ENCODE measurements around the gene TARS1.
A peak's percentile ranks its signal among the peaks of the same experiment; 100 is the strongest.
"Not testable (repeated sequence)": the region's sequence is repeated elsewhere in the genome, so short reads cannot be mapped to it uniquely, and the experiment has no call there.

The TARS1 gene

DNA sequence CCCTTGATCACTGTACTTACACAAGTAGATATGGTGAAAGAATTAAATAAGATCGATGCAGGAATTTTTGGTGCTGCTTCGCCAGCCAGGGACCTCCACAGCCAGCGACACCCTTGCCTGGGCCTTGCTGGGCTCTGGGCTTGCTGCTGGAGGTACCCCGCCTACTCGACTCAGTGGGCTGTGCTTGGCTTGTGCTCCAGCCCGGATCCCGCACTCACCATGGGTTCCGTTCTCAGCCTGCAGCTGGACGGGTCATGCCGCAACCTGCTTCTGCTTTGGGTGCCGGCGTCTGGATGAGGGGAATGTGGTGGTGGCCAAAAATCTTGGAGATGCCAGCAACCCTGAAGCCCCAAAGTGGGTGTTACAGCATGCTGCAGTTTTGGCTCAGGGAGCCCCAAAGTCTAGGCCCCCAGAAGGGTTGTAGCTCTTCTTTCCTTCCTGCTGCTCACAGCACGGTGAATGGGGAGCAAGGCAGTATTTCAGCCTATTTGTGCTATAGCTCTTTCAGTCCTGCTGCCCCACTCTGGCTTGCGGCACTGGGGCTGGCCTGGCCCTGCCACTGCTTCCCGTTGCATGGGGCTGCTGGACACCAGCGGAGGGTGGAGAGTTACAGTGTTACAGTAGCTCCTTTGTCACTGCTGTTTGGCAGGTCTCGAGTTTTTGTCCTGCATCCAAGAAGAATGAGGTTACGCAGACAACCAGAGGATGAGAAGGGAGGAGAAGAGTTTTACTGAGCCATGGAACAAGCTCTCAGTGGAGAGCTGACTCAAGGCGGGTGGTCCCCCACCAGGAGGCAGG is 48.0 kb downstream of the TARS1 start:
- no peak for DNase-seq (ENCODE audit: low spot score)

DNA sequence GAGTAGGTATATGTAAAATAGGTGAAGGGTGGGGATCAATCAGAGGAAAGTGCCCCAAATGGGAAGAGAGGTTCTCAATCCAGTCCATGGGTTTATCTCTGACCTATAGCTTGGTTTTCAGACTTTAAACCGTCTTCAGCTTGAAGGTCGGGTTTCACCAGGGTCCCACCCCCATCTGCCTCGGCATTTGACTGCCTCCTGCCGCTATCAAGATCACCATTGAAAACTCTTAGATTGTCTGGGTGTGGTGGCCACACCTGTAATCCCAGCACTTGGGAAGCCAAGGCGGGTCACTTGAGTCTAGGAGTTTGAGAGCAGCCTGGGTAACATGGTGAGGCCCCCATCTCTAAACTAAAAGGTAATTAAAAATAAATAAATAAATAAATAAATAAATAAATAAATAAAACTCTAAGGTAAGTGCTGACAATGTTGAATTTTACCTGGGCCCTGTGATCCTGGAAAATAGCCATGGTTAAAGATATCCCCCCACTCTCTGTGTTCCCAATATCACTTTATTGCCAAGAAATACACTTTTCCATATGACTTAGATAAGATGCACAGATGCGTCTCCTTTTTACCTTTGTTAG is 48.8 kb downstream of the TARS1 start:
- DNase-seq (ENCODE audit: low spot score): no peak

DNA sequence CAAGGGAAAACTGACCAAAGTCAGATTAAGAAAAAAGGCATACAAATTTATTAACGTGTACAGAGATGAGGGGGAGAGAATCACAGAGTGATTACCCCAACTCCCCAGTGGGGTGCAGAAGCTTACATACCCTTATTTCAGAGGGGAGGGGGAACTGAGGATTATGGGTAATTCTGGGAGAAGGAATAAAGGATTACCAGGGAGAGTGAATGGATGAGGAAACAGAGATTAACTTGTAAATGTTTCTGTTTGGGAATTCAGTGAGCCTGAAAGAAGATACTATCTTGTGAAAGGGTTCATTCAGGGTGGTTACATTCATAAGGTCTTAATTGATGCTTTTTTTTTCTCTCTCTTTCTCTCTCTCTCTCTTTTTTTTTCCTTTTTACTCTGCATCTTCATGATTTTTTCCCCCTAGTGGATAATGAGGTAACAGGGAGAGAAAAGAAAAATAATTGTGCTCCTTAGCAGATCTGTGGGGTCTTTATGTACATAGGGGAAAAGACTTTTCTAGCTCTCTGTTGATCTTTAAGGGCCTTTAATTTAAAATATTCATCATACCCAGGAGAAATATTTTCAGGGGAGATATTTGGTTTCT is 49.4 kb downstream of the TARS1 start:
- DNase-seq (ENCODE audit: low spot score): no peak

DNA sequence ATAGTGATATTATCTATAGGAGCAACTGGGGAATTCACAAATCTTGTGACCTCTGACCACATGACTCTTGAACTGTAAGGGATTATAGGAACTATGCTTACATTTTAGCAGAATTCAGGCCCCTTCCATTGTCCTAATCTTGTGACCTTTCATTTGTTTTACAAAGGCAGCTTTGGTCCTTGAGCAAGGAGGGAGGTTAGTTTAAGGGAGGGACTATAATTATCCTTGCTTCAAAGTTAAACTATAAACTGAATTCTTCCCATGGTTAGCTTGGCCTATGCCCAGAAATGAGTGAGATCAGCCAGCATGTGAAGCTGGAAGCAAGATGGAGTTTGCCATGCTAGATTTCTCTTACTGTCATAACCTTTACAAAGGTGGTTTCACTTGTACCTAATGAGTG is 51.2 kb downstream of the TARS1 start:
- peak; percentile 40 for DNase-seq (ENCODE audit: low spot score)

DNA sequence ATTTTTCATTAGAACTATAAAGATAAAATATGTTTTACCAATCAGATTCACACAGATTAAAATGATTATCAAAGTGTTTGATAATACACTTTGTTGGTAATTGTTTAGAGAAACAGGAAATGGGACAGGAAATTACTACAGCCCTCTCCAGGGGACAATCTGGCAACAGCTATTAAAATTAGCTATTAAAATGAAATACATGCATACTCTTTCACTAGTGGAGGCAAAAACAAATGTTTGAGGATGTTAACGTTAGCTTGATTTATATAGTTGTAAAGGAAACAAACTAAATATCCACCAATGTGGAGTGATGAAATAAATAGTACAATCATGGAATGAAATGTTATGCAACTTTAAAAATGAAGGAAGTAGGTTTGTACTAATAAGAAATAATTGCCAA is 53.7 kb downstream of the TARS1 start:
- DNase-seq (ENCODE audit: low spot score): no peak

DNA sequence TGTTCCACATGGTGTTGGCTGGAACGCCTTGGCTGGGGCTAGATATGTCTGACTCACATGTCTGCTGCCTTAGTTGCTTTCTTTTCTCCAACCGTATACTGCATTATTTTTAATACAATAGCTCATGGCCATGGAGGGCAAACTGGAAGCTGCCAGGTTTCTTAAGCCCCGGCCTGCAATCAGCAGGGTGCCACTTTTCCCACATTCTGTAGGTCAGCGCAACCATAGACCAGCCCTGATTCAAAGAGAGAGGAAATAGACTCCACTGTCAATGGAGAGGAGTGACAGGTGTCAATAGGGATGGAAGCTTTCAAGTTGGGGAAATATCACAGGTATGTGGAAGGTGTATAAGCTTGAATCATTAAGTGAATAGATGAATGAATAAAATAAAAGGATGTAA is 60.5 kb downstream of the TARS1 start:
- no peak for DNase-seq (ENCODE audit: low spot score)

DNA sequence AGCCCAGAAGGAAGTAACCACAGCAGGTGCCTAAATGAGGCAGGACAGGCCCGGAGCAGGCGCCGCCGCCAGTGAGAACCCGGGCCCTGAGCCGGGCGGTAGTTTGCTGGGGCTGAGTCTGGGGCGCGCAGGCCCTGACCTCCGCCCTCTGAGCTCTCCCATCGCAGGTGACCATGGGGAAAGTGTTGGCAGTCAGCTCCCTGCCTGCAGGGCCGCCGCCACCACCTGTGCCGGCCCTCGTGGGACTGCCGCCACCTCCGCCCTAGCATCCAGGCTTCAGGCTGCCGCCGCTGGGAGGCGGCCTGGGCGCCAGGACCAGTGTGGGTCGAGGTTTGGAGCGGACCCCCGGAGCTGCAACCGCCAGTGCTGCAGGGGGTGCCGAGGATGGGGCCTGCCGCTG is 61.1 kb downstream of the TARS1 start:
- no peak for DNase-seq (ENCODE audit: low spot score)

DNA sequence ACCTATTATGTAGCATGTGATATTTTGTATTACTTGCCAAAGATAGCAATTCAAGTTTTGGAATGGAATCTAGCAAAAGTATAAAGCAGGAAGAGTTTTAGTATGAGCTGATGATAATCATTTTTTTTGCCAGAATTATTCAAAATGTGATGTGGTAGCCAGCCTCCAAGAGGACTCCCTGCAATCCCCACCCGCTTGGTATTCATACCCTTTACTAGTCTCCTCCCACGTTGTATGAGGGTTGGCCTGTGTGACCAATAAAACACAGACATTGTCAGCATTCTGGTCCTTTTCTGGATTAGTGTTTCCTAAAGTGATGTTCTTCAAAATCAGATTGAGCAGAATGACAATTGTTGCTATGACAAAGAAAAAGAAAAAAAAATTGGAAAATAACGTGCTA is 63.8 kb downstream of the TARS1 start:
- no peak for DNase-seq (ENCODE audit: low spot score)

DNA sequence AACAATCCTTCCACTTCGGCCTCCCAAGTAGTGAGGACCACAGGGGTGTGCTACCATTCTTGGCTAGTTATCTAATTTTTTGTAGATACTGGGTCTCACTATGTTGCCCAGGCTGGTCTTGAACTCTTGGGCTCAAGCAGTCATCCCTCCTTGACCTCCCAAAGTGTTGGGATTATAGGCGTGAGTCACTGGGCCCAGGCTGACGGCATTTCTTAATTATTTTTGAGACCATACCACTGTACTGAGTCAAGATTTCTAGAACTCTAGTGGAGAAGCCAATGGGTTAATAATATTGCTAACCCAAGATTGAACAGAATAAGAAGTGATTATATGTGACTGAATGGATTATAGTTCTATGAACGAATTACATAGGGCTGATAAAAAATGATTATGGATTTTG is 66.7 kb downstream of the TARS1 start:
- DNase-seq (ENCODE audit: low spot score): no peak

DNA sequence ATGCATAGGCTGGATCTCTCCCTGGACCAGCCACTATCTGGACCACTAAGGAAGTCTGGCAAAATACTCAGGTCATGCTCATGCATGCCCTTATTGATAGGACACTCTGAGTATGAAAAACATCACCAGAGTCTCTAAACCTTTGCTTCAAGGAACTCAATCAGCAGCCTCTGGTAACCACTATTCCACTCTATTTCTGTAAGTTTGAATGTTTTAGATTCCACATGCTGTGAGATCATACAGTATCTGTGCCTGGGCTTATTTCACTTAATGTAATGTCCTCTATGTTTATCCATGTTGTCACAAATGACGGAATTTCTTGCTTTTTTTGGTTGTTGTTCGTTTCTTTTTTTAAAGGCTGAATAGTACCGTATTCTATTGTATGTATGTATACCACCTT is 68.3 kb downstream of the TARS1 start:
- DNase-seq (ENCODE audit: low spot score): no peak

DNA sequence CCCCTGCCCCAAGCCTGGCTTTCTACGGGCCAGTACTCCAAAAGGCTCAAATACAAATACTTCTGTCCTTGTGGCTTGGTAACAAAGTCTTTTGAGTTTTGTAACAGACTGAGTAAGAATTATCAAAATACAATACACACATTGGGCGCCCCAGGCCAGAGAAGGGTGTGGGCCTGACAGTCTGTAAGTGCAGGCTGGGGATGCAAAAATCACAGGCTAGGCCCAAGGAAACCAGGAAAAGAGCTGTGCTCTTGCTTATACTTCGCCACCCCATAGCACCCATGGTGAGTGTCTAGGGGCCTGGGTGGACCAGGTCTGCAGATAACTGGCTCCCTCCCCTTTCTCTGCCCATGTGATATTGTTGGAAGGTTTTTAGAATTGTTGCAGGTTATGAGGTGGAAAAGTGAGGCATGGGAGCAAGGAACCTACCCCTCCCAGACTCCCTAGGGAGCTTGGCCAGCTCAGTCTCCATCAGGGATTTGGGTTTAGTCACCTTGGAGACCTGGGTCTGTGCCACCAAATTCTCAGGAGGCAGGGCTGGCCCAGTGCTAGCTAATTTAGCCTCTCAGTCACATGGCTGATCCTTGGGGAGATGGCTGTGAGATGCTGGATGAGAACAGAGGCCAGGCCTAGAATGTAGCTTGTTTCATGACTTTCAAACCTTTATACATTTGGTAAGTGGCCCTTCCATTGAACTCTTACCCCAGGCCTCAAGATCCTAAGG is 72.9 kb downstream of the TARS1 start:
- no peak for DNase-seq (ENCODE audit: low spot score)

DNA sequence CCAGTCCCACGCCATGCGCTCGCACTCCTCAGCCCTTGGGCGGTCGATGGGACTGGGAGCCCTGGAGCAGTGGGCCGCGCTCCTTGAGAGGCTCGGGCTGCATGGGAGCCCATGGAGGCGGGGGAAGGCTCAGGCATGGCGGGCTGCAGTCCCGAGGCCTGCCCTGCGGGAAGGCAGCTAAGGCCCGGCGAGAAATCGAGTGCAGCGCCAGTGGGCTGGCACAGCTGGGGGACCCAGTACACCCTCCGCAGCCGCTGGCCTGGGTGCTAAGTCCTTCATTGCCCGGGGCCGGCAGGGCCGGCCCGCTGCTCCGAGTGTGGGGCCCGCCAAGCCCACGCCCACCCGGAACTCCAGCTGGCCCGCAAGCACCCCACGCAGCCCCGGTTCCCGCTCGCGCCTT is 74.6 kb downstream of the TARS1 start:
- DNase-seq (ENCODE audit: low spot score): not testable (repeated sequence)

DNA sequence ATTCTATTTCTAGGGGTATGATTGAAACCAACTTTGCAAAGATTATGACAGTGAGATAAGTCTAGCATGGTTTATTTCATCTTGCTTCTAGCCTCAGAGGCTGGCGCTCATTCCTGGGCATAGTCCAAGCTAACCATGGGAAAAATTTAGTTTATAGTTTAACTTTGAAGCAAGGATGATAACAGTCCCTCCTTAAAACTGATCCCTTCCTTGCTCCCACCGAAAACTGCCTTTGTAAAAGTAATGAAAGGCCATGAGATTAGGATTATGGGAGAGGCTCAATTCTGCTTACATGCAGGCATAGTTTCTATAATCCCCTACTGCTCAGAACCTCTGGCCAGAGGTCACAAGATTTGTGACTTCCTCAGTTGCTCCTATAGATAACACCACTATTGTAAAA is 75.7 kb downstream of the TARS1 start:
- DNase-seq (ENCODE audit: low spot score): no peak

All from AG08396 (cell line).